HK-2 (cell line): ENCODE results near the gene NCKAP5.

Source experiments
- DNase-seq: peaks from one replicate; pipeline ENCODE4 v3.0.0-alpha.2; 2018; ENCODE audit not compliant: unreplicated experiment

NCKAP5 gene

DNA sequence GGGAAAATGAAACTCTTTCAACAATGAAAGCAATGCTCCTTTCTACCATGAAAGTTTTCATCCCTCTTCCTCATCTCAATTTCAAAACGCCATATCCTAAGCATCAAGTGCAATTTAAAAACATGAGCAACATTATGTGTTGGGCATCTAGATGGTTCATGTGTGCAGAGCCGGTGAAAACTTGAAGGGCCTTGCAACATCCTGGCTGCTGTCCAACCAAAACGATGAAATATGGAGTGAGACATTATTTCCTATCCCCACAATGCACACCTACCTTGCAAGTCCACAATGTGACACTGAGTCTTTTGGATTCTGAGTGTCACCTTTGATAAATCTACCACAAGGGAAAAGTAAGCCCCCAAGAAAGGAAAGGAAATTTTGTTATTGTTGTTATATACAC lies 110.0 kb downstream of the NCKAP5 start:
- no peak for DNase-seq

DNA sequence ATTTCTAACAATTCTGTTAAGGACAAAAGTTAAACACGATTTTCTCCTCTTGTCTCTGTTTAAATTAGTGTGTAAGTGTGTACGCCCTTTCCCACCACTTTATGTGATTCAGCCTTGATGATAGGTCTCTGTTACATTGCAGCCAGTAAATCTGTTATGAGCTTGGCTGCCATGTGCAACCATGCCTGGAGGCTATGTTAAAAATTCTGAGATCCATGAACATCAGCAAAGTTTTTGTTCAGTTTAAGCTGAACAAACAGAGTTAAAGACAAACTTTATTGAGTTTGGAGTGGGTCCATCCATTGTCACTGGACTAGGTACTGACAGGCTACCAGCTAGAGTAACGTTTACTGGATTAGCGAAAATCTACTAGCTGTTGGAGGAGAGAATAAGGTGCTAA lies 110.4 kb downstream of the NCKAP5 start:
- no peak for DNase-seq

DNA sequence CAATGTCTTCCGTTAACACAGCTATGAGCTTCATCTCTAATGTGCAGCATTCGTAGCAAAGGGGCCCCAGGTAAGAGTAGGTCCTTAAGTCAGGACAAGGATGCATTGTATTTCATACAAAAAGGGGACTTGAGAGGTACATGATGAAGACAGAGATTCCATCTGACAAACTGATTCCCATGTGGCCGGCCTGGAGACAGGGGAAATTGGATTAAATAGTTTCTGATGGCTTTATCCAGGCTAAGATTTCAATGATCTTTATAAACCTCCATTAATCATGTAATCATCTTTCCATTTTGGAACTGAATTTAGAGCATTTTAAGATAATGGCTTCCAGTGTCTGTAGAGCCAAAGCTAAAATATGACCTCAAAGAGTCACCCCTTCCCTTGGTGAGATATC lies 111.3 kb downstream of the NCKAP5 start:
- no peak for DNase-seq

DNA sequence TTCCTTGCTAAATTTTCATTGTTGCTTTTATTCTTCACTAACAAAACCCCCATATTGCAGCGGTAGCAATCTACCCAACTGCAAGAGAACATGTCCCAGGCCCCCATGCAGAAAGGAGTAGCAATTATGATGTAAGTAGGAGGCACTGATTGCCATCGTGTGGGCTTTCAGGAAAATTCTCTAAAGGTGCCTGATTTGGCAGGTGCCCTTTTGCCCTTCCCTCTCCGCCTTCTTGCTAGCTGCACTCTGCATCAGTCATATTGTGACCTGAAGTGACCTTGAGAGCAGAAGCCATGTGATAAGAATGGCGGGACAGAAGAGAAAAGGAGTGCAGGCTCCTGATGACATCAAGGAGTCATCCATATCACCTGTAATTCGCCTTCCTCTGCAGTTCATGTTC lies 112.1 kb downstream of the NCKAP5 start:
- no peak for DNase-seq

DNA sequence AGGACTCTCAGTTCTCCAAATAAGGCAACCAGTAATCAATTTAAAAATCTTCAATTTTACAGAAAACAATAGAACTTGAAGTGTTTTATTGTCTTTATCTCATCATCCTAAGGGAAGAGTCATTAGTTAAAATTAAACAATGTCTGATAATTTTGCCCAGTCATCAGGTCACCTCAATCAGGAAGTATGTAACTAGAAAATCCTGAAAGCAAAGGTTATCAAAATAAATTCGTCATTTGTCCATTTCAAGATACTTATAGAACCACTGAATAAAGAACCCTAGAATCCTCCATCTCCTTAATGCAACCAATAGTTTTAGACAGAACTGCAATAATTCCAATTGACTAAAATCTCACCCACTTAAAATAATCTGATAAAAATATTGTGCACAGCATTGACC lies 115.2 kb downstream of the NCKAP5 start:
- no peak for DNase-seq

DNA sequence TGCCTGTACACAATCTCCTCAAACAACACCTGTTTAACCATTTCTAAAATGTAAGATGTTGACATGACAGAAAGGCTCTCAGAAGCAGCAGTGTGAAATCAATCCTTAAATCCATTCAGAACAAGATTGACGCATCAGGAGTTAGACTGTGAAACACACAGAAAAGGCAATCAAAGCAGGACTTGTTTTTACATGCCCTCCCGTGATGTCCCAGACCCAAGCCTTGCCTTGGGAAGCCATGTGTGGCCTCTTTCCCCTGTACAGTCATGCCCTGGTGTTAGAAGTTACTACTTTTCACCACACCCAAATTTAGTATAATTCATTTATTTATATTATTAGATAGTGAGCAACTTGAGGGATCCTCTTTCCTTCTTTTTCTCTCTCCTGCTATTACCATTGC lies 115.7 kb downstream of the NCKAP5 start:
- DNase-seq: no peak

DNA sequence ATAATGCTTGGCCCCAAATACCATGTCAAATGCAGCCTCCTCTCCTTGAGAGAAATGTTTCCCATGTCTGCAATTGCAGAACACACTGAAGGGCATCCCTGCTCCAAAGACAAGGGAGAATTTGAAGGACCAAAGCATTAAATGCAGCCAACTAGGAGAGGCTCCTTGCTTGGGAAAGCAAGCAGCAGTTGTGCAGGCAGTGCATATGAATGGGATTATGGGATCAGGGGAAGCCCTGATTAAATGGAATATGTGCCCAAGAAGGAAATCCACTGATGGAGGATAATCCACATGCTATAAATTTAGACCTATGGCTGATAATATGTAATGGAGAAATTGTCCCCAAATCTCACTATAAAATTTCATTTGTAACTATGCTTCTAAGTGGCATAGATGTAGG lies 116.1 kb downstream of the NCKAP5 start:
- no peak for DNase-seq

DNA sequence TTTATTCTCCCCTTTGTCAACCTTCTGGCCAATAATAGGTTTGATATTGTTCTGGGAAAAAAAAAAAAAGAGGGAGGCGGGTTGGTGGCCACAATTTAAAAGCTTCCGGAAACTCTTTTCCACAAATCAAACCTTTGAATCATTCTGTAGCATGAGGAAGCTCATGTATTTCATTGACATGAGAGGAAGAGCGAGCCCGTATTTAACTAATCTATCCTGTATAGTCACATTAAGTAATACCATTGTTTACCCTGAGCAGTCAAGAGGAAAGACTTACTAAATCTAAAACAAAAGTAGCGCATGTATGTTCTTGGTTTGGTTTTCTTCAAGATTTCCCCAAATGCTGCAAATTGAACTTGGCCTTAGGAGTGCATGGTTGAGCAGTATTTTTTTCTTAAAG lies 120.1 kb downstream of the NCKAP5 start:
- no peak for DNase-seq

DNA sequence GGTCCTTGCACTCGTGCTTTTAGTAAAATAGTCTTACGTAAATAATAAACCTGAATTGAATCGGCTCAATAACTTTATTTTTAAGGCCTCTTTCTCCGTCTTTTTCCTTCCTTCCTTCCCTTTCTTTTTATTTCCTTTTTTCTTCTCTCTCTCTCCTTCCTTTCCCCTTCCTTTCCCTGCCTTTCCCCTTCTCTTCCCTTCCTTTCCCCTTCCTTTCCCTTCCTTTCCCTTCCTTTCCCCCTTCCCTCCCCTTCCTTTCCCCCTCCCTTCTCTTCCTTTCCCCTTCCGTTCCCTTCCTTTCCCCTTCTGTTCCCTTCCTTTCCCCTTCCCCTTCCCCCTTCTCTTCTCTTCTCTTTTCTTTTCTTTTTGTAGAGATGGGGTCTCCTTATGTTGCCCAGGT lies 121.0 kb downstream of the NCKAP5 start:
- no peak for DNase-seq

DNA sequence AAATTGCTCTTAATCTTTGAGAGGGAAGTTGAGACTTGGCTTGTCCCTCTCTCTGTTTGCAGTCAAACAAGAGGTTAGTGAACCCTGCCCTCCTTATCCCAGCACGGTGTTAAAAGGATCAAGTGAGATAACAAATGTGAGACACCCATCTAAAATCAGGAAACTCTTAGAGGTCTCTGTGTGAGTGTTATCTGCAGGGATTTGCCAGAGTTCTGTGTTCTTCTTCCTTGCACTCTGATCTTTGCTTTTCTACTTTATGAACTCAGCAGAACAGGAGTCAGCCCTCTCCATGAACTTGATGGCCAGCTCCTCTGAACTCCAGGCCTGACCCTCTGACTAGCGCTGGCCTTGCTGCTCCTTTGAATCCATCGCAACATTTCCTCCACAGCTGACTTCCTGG lies 123.8 kb downstream of the NCKAP5 start:
- DNase-seq: no peak

DNA sequence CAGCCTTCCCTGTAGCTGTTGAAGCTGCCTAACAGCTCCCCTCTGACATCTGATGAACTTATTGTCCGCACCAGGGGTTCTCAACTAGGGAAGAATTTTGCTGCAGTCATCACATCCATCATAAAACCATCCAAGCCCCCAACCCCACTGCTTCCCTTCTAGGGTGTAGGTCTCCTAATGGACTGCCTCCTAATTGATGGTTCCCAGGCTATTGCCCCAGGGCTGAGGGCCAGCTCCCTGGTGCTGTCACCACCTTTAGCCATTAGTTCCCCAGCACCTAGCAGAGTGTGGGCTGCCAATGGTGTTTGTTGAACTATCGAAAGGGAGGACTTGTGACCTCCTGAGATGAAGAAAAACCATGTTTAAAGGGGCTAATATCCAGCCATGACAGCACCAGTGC lies 125.9 kb downstream of the NCKAP5 start:
- DNase-seq: no peak

DNA sequence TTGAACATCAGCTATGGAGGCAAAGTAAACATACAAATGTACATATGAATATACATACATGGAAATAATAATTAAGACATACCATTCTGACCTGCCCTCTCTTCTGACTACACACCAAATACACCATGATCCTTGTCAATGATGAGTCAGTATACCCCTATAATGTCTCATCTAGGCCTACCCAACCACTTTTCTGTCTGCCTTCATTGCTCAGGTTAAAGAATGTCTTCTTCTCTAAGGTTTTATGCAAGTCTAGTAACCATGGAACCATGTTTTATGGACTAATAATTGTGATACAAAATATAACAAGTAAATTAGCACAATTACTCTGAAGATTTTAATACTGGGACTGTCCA lies 128.7 kb downstream of the NCKAP5 start:
- no peak for DNase-seq

DNA sequence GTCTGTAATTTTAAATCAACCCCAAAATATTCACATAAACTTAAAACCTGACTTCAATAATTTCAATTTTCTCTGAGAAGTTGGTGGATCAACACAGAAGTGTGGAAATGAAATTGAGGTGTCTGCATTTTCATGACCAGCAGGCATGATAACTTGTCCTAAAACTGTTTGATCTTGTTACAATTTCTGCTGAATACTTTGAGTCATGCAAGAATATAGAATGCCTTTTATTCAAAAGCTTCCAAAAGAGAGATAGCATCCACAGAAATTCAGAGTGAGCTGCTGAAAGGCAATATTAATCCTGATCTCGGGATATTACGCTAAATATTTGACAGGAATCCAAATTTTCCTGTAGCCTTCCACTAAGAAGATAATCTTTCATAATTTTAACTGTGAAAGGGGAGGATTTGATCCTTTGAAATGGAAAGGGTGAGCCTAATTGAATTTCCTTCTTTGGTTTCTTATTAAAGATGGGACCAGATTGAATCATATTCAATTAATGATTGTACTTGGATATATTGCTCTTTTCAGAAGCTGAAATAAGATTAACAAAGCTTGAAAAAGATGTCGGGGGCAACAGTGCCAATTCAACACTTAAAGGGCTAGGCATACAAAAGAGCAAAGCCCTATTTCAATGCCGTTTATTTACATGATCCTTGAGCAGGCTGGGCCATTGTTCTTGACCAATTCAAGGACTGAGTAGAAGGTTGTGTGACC lies 129.3 kb downstream of the NCKAP5 start:
- DNase-seq: no peak

DNA sequence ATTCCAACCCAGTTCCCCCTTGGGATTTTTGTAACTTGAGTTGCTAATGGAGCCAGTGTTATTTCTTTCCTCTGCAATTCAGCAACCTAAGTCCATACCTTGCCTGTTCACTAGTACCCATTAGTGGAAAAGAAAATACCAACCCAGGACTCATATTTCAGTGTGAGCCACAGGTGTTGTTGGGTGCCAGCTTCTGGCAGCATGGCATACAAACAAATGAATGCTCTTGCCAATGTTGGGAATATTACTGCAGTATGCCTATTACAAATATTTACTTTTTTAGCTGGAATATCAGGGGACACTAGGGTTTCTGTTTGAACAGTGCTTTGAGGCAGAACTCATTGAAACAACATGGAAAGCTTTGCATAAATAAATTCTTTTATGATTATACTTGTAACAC lies 130.2 kb downstream of the NCKAP5 start:
- no peak for DNase-seq

DNA sequence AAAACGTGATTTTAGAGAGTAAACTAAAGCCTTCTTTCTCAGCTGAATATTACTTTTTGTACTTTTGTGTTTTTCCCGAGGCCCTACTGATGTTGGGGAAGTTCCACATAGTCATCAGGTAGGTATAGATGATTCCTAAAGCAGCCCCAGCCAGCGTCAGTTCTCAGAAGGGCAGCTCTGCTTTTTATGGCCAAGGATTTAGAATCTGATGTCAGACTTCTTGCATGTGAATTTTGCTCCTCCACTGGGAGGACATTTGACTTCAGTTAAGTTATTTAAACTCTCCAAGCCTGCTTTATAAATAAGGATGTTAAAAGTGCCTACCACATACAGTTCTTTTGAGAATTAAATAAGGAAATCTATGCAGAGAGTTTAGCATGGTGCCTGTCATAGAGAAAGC lies 130.8 kb downstream of the NCKAP5 start:
- DNase-seq: no peak

DNA sequence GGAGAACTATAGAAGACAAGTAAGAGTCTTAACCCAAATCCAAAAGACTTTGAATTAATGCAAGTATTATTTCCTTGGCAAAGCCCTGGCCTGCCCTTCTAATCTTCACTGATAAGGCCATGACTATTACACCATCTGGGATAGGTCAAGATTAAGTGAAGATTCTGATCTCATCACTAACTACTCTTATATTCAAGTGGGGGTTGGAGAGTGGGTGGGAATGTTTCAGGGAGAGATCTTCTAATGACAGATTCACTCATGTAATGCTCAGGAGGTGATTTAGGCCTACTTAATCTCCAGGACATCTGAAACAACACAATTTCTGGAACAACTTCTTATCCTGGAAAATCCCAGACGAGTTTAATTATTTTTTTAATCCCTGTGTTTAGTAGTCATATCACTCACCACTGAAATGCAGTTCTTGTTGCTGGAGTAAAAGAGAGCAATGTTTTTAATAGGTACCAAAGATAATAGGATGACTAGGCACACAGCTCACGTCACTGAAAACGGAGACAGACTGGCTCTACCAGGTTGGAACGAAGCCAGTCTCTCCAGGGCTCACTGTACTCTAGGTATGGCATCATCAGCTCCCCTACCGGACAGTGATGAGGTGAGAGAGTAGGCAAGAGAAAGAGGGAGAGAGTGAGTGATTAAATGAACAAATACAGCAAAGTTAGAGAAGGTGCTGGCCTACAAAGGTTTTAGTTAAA lies 133.1 kb downstream of the NCKAP5 start:
- DNase-seq: peak; percentile 77

DNA sequence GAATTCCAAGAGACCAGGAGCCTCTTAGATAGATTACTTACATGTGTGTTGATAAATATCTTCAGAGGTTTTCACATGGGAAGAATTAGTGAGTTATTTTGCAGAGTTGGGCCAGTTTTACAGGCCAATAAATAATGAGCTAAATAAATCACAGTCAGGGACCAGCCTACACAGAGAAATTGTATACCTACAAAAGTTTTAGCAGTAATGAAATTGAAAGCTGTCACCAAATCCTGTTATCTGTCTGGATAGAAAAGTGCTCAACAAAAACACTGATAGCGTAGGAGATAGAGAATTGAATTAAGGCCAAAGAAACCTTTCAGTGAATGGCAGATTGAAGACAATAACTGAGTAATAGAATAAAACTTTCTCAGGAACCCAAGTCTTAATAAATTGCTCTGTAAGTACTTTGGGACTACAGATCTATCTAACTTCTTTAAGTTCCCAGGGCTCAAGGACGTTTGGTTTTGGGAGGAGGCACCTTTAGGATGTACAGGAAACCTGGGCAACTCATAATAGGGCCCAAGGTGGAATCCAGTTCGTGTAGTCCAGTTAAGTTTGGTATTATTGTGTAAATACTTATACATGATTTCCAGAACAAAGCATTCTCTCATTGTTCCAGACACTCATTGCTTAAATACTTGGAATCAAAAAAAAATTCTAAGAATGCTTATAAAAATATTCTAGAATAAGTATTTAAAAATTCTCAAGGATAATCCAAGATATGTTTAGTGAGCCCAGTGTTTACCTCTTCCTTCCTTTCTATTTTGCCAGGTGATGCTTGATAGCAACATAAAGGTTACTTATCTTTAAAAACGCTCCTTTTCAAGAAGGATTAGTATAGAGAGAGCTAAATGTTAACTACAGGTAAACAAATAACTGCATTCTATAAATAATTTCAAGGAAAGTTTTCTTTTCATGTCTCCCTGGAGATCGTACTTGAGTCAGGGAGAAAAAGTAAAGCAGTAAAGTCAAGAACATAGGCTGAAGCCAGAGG lies 134.5 kb downstream of the NCKAP5 start:
- no peak for DNase-seq

DNA sequence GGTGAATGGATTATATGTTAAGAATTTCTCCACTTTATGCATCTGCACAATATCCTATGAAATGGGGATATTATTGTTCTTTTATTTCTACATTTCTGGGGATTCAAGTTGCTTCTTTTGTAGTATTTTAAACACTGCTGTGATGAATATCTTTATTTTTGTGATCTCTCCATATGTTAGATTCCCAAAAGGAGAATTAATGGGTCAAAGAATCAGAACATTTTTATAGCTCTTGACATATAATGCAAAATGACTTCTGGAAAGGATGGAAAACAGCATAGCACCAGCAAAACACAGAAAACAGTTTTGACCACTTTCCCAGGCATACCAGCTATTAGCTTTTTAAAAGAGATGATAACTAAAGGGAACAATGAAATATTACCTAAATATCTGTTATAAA lies 135.5 kb downstream of the NCKAP5 start:
- DNase-seq: no peak

DNA sequence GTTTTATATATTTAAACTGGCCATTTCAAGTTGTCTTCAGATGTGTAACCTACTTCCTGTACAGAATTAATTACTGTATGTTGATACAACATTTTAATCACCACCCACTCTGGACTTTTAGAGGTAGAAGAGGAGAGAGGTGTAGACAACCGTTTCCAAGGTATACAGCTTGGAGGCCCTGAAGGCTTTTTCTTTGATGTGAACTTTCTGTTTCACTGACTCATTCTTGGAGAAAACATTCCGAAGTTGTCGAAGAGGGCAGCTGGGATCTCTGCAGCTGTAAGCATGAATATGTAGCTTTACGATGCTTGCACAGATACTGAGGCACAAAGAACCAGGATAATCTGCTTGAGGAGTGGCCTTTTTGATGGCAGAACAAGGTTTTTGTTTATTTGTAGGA lies 137.0 kb downstream of the NCKAP5 start:
- no peak for DNase-seq

DNA sequence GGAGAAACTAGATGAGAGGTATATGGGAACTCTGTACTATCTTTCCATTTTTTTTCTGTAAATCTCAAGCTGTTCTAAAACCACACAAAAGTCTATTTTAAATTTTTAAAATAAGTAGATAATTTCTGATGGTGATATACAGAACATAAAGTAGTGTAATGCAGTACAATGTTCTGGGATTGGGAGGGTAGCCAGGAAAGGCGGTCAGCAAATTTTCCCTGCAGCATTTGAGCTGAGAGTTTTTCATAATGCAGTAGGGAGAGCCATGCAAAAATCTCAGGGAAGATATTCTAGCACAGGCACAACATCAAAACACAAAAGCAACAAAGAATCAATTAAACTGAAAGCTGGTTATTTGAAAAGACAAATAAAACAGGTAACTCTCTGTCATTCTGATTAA lies 141.5 kb downstream of the NCKAP5 start:
- DNase-seq: no peak

DNA sequence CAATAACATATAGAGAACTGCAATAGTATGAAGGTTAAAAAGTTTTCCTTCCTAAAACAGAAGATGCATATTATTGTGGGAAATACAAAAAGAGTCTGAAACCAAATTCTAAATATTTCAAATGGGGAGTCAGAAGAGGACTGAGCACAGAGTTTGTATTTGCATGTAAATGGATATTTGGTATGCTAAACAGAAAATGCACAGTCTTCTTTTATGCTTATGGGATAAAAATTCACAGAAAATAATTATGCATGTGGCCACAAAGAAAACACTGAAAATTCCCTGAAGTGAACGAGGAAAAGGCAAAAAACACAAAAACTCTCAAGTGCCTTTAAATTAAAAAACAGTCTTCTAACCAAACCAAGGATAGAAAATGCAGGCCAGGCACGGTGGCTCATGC lies 142.7 kb downstream of the NCKAP5 start:
- DNase-seq: no peak

DNA sequence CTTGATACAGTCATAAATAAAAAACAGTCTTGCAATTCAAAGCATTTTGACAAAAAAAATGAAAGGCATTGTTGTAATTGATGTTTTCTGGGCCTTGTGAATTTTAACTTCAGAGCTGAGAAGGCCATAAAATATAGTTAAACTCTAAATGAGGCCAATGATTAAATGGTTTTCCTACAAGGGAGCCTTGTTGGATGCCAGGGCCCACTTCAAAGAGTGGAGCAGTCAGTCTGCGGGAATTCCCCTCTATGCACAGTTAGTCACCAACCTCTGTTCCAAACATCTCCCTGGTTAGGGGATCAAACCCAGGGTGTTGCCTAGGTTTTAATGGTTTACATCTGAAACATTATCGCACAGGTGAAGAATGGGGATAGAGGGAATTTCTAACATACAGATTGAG lies 143.4 kb downstream of the NCKAP5 start:
- DNase-seq: peak; percentile 54

DNA sequence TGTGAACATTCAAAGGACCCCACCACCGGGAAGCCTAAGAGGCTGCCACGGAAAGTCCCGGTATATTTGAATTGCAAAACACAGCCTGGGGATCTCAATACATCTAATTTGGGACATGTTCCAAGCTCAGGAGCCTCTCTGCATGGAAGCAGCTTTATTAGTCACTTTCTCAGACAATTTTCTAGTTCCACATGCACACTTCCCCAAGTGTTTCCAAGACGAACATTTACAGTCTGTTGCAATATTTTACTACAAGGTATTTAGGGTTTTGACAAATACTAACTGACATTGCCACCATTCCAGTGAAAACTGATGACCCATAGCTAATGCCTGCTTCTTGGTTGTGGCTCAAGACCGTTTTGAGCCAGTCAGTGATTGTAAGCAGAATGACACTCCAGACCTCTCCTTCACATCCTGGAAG lies 145.3 kb downstream of the NCKAP5 start:
- DNase-seq: peak; percentile 35
